Sigmoid colon (tissue), 4 donors: ENCODE data around the gene KRT38.

Source experiments
- EP300 ChIP-seq, 4 donors: sonication (generic); formaldehyde crosslinking; IDR thresholded peaks; one replicate each; pipeline ENCODE4 v1.6.1; 2017; ENCODE audit warnings: antibody characterized with exemption in 4 of 4
- POLR2A ChIP-seq, 2 donors: fragments of 450-650 bp; IDR thresholded peaks; one replicate each; pipeline ENCODE4 v1.6.1; 2016; ENCODE audit warnings: antibody characterized with exemption in 2 of 2, mild to moderate bottlenecking in 2 of 2, moderate library complexity in 2 of 2
- POLR2AphosphoS5 ChIP-seq, 4 donors: sonication (generic); formaldehyde crosslinking; IDR thresholded peaks; one replicate each; pipeline ENCODE4 v1.6.1; 2017; ENCODE audit warnings: antibody characterized with exemption in 4 of 4
- TF ChIP-seq, protein P1 (sequence below), 4 experiments: fragments of 450-650 bp in 3 of 4; fragments of 200-600 bp in 1 of 4; IDR thresholded peaks; one replicate each; pipeline ENCODE4 v1.5.1; 2016 to 2019; ENCODE audit warnings: antibody characterized with exemption in 4 of 4, mild to moderate bottlenecking in 3 of 4, moderate library complexity in 2 of 4

DNA sequence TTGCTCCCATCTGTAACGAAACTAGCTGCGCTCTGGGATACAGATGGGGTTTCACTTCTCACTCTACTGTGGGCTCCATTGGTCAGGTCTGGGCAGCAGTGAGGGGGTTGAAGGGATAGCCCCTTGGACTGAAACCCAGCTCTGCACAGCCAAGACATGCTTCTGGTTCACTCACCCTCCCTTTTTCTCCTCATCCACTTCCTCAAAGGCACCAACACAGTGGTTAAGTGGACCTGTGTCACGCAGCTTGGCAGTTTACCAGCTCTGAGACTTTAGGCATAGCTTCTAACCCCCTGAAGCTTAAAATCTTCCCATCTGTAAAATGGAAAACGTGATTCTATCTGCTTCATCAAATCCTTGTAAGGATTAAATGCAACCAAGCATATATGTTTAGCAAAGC, 11.5 kb upstream of the KRT38 start:
- TF ChIP-seq, protein P1, sequence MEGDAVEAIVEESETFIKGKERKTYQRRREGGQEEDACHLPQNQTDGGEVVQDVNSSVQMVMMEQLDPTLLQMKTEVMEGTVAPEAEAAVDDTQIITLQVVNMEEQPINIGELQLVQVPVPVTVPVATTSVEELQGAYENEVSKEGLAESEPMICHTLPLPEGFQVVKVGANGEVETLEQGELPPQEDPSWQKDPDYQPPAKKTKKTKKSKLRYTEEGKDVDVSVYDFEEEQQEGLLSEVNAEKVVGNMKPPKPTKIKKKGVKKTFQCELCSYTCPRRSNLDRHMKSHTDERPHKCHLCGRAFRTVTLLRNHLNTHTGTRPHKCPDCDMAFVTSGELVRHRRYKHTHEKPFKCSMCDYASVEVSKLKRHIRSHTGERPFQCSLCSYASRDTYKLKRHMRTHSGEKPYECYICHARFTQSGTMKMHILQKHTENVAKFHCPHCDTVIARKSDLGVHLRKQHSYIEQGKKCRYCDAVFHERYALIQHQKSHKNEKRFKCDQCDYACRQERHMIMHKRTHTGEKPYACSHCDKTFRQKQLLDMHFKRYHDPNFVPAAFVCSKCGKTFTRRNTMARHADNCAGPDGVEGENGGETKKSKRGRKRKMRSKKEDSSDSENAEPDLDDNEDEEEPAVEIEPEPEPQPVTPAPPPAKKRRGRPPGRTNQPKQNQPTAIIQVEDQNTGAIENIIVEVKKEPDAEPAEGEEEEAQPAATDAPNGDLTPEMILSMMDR (IDR thresholded peaks at IDR 0.05) = no peak
- TF ChIP-seq POLR2A (IDR thresholded peaks at IDR 0.05) (no peak), EP300 (IDR thresholded peaks at IDR 0.05) (no peak), POLR2AphosphoS5 (IDR thresholded peaks at IDR 0.05) (no peak)
